ENCODE data around the gene BCAS3.

Gene BCAS3

GRCh38 chr17:61188081-61188480 lies 510.4 kb downstream of the BCAS3 start:
- DNase-seq (ENCODE audit: low spot score in 2 of 2) (no peak), ATAC-seq (replicated peaks; ENCODE audit: extremely low read depth, poor library complexity, severe bottlenecking) (no peak)
- peaks cover 2% of the 10 kb centered on the region for H3K36me3 Mint-ChIP-seq (ENCODE audit: insufficient read depth)
- no peak overlapping the region for H3K4me3 Mint-ChIP-seq
- H3K4me1 Mint-ChIP-seq: peaks cover 5% of the 10 kb centered on the region
- no peaks in the 10 kb centered on the region for H3K9me3 Mint-ChIP-seq
- no peaks in the 10 kb centered on the region for H3K27me3 Mint-ChIP-seq
- H3K27ac Mint-ChIP-seq (ENCODE audit: low read depth): no peak overlapping the region

- Mint-ChIP-seq H3K9me3 (no peaks in the 10 kb centered on the region), H3K36me3 (ENCODE audit: insufficient read depth) (no peaks in the 10 kb centered on the region), H3K27me3 (no peaks in the 10 kb centered on the region), H3K4me1 (peaks cover 5% of the 10 kb centered on the region), H3K4me3 (no peak overlapping the region), H3K27ac (ENCODE audit: low read depth) (no peak overlapping the region)
- ATAC-seq (replicated peaks; ENCODE audit: extremely low read depth, poor library complexity, severe bottlenecking) (no peak), DNase-seq (ENCODE audit: low spot score in 2 of 2) (no peak)
These were observed 512.3 kb downstream of the BCAS3 start for GRCh38 chr17:61189968-61190367.

- H3K27ac Mint-ChIP-seq (ENCODE audit: low read depth): no peak overlapping the region
- H3K4me1 Mint-ChIP-seq: no peaks in the 10 kb centered on the region
- H3K27me3 Mint-ChIP-seq: no peaks in the 10 kb centered on the region
- H3K9me3 Mint-ChIP-seq: no peaks in the 10 kb centered on the region
- DNase-seq (ENCODE audit: low spot score in 2 of 2) (no peak), ATAC-seq (replicated peaks; ENCODE audit: extremely low read depth, poor library complexity, severe bottlenecking) (no peak)
- no peak overlapping the region for H3K4me3 Mint-ChIP-seq
- H3K36me3 Mint-ChIP-seq (ENCODE audit: insufficient read depth): no peaks in the 10 kb centered on the region
These were observed 518.7 kb downstream of the BCAS3 start for GRCh38 chr17:61196302-61196704.

- no peak for DNase-seq (ENCODE audit: low spot score in 2 of 2)
- Mint-ChIP-seq H3K9me3 (no peaks in the 10 kb centered on the region), H3K27me3 (no peaks in the 10 kb centered on the region), H3K4me1 (no peaks in the 10 kb centered on the region), H3K27ac (ENCODE audit: low read depth) (no peak overlapping the region), H3K36me3 (ENCODE audit: insufficient read depth) (no peaks in the 10 kb centered on the region), H3K4me3 (no peak overlapping the region)
- no peak for ATAC-seq (replicated peaks; ENCODE audit: extremely low read depth, poor library complexity, severe bottlenecking)
These were observed 519.1 kb downstream of the BCAS3 start for GRCh38 chr17:61196799-61197198.

- no peaks in the 10 kb centered on the region for H3K4me1 Mint-ChIP-seq
- ATAC-seq (replicated peaks; ENCODE audit: extremely low read depth, poor library complexity, severe bottlenecking) (no peak), DNase-seq (ENCODE audit: low spot score in 2 of 2) (no peak)
- H3K27me3 Mint-ChIP-seq: no peaks in the 10 kb centered on the region
- H3K36me3 Mint-ChIP-seq (ENCODE audit: insufficient read depth): no peaks in the 10 kb centered on the region
- no peaks in the 10 kb centered on the region for H3K9me3 Mint-ChIP-seq
- H3K27ac Mint-ChIP-seq (ENCODE audit: low read depth): no peak overlapping the region
- no peak overlapping the region for H3K4me3 Mint-ChIP-seq
These were observed 522.0 kb downstream of the BCAS3 start for GRCh38 chr17:61199431-61200338.

GRCh38 chr17:61200339-61200715 lies 522.7 kb downstream of the BCAS3 start:
- no peak overlapping the region for H3K4me3 Mint-ChIP-seq
- H3K4me1 Mint-ChIP-seq: no peaks in the 10 kb centered on the region
- no peak overlapping the region for H3K27ac Mint-ChIP-seq (ENCODE audit: low read depth)
- no peaks in the 10 kb centered on the region for H3K36me3 Mint-ChIP-seq (ENCODE audit: insufficient read depth)
- no peak for DNase-seq (ENCODE audit: low spot score in 2 of 2)
- no peaks in the 10 kb centered on the region for H3K9me3 Mint-ChIP-seq
- no peak for ATAC-seq (replicated peaks; ENCODE audit: extremely low read depth, poor library complexity, severe bottlenecking)
- no peaks in the 10 kb centered on the region for H3K27me3 Mint-ChIP-seq

GRCh38 chr17:61201211-61201610 lies 523.6 kb downstream of the BCAS3 start:
- H3K27me3 Mint-ChIP-seq: no peaks in the 10 kb centered on the region
- H3K9me3 Mint-ChIP-seq: no peaks in the 10 kb centered on the region
- H3K4me3 Mint-ChIP-seq: no peak overlapping the region
- DNase-seq (ENCODE audit: low spot score in 2 of 2): no peak
- no peaks in the 10 kb centered on the region for H3K4me1 Mint-ChIP-seq
- no peak overlapping the region for H3K27ac Mint-ChIP-seq (ENCODE audit: low read depth)
- no peaks in the 10 kb centered on the region for H3K36me3 Mint-ChIP-seq (ENCODE audit: insufficient read depth)
- no peak for ATAC-seq (replicated peaks; ENCODE audit: extremely low read depth, poor library complexity, severe bottlenecking)

GRCh38 chr17:61202564-61202963 lies 524.9 kb downstream of the BCAS3 start:
- no peak overlapping the region for H3K4me3 Mint-ChIP-seq
- no peaks in the 10 kb centered on the region for H3K4me1 Mint-ChIP-seq
- DNase-seq (ENCODE audit: low spot score in 2 of 2): no peak
- H3K9me3 Mint-ChIP-seq: no peaks in the 10 kb centered on the region
- ATAC-seq (replicated peaks; ENCODE audit: extremely low read depth, poor library complexity, severe bottlenecking): no peak
- no peaks in the 10 kb centered on the region for H3K27me3 Mint-ChIP-seq
- no peak overlapping the region for H3K27ac Mint-ChIP-seq (ENCODE audit: low read depth)
- H3K36me3 Mint-ChIP-seq (ENCODE audit: insufficient read depth): no peaks in the 10 kb centered on the region

- ATAC-seq (replicated peaks; ENCODE audit: extremely low read depth, poor library complexity, severe bottlenecking) (no peak), DNase-seq (ENCODE audit: low spot score in 2 of 2) (no peak)
- no peak overlapping the region for H3K27ac Mint-ChIP-seq (ENCODE audit: low read depth)
- no peaks in the 10 kb centered on the region for H3K27me3 Mint-ChIP-seq
- no peaks in the 10 kb centered on the region for H3K36me3 Mint-ChIP-seq (ENCODE audit: insufficient read depth)
- H3K9me3 Mint-ChIP-seq: no peaks in the 10 kb centered on the region
- H3K4me3 Mint-ChIP-seq: no peak overlapping the region
- no peaks in the 10 kb centered on the region for H3K4me1 Mint-ChIP-seq
These were observed 526.0 kb downstream of the BCAS3 start for GRCh38 chr17:61203671-61204131.

- Mint-ChIP-seq H3K4me1 (no peaks in the 10 kb centered on the region), H3K36me3 (ENCODE audit: insufficient read depth) (no peaks in the 10 kb centered on the region), H3K9me3 (no peaks in the 10 kb centered on the region), H3K27ac (ENCODE audit: low read depth) (no peak overlapping the region), H3K4me3 (no peak overlapping the region), H3K27me3 (no peaks in the 10 kb centered on the region)
- no peak for DNase-seq (ENCODE audit: low spot score in 2 of 2)
- ATAC-seq (replicated peaks; ENCODE audit: extremely low read depth, poor library complexity, severe bottlenecking): no peak
These were observed 526.8 kb downstream of the BCAS3 start for GRCh38 chr17:61204456-61204855.

GRCh38 chr17:61205401-61205800 lies 527.8 kb downstream of the BCAS3 start:
- no peaks in the 10 kb centered on the region for H3K4me1 Mint-ChIP-seq
- no peak overlapping the region for H3K27ac Mint-ChIP-seq (ENCODE audit: low read depth)

GRCh38 chr17:61205931-61206330 lies 528.3 kb downstream of the BCAS3 start:
- no peak overlapping the region for H3K27ac Mint-ChIP-seq (ENCODE audit: low read depth)
- ATAC-seq (replicated peaks; ENCODE audit: extremely low read depth, poor library complexity, severe bottlenecking): no peak
- H3K4me3 Mint-ChIP-seq: no peak overlapping the region
- H3K4me1 Mint-ChIP-seq: no peaks in the 10 kb centered on the region
- H3K27me3 Mint-ChIP-seq: no peaks in the 10 kb centered on the region
- H3K36me3 Mint-ChIP-seq (ENCODE audit: insufficient read depth): no peaks in the 10 kb centered on the region
- H3K9me3 Mint-ChIP-seq: no peaks in the 10 kb centered on the region
- DNase-seq (ENCODE audit: low spot score in 2 of 2): no peak

More at GRCh38 chr17:61205401-61205800, 527.8 kb downstream of the BCAS3 start:
- Mint-ChIP-seq H3K27me3 (no peaks in the 10 kb centered on the region), H3K36me3 (ENCODE audit: insufficient read depth) (no peaks in the 10 kb centered on the region), H3K9me3 (no peaks in the 10 kb centered on the region), H3K4me3 (no peak overlapping the region)
- no peak for ATAC-seq (replicated peaks; ENCODE audit: extremely low read depth, poor library complexity, severe bottlenecking)
- DNase-seq (ENCODE audit: low spot score in 2 of 2): no peak

GRCh38 chr17:61206922-61207321 lies 529.3 kb downstream of the BCAS3 start:
- no peaks in the 10 kb centered on the region for H3K9me3 Mint-ChIP-seq
- no peaks in the 10 kb centered on the region for H3K4me1 Mint-ChIP-seq
- no peak overlapping the region for H3K27ac Mint-ChIP-seq (ENCODE audit: low read depth)
- H3K4me3 Mint-ChIP-seq: no peak overlapping the region
- H3K36me3 Mint-ChIP-seq (ENCODE audit: insufficient read depth): no peaks in the 10 kb centered on the region
- no peak for DNase-seq (ENCODE audit: low spot score in 2 of 2)
- no peak for ATAC-seq (replicated peaks; ENCODE audit: extremely low read depth, poor library complexity, severe bottlenecking)
- no peaks in the 10 kb centered on the region for H3K27me3 Mint-ChIP-seq

All from central memory CD8-positive, alpha-beta T cell (primary cell).